PFSK-1 (cell line): ENCODE measurements around the gene LAMA3.

Experiments
- FOXP2 ChIP-seq: optimal IDR thresholded peaks from 2 replicates; pipeline ENCODE3; 2011; ENCODE audit warnings: borderline replicate concordance, control low read depth, inconsistent platforms; ENCODE audit not compliant: insufficient read depth; ENCODE audit errors: extremely low read length, extremely low read depth
- POLR2AphosphoS5 ChIP-seq: IDR thresholded peaks from 2 replicates; pipeline ENCODE4 v1.6.1; 2012; ENCODE audit warnings: low read depth, mild to moderate bottlenecking, control low read depth, low read length, moderate library complexity
- REST ChIP-seq, 2 experiments: IDR thresholded peaks; 2 replicates each; pipeline versions ENCODE4 v1.6.1 to v1.8.0; 2011 to 2012; ENCODE audit warnings: low read depth in 2 of 2, low read length in 2 of 2, control low read depth in 1 of 2, inconsistent platforms in 1 of 2, mild to moderate bottlenecking in 1 of 2, moderate library complexity in 1 of 2; ENCODE audit not compliant: insufficient read depth in 1 of 2
- SIN3A ChIP-seq: IDR thresholded peaks from 2 replicates; pipeline ENCODE4 v1.6.1; 2012; ENCODE audit warnings: mild to moderate bottlenecking, low read length, moderate library complexity, borderline replicate concordance; ENCODE audit not compliant: insufficient read depth
- TAF1 ChIP-seq: IDR thresholded peaks from 2 replicates; pipeline ENCODE4 v1.6.1; 2012; ENCODE audit warnings: low read length, control low read depth, borderline replicate concordance; ENCODE audit not compliant: insufficient read depth

GRCh38 chr18:23939366-23939765, 250.1 kb downstream of the LAMA3 start:
- TF ChIP-seq POLR2AphosphoS5 (no peak), REST (IDR thresholded peaks at IDR 0.05; ENCODE audit: insufficient read depth in 1 of 2, low read depth in 2 of 2, low read length in 2 of 2) (no peak), SIN3A (no peak), TAF1 (no peak), FOXP2 (no peak)
